ENCODE measurements around the gene HS3ST5.

GRCh38 chr6:114144887-114145851 lies 197.7 kb downstream of the HS3ST5 start:
- TF ChIP-seq CTCF (IDR thresholded peaks at IDR 0.05) = no peak
- TF ChIP-seq POLR2A (IDR thresholded peaks at IDR 0.05) = no peak
- TF ChIP-seq EP300 (IDR thresholded peaks at IDR 0.05) = no peak

Measured in ovary (tissue), 3 donors.